Endothelial cell of umbilical vein (primary cell): ENCODE results near the gene CACNA1S.

ENCODE experiments used
- EZH2 ChIP-seq: IDR thresholded peaks from 2 replicates; pipeline ENCODE4 v1.6.1; 2012; ENCODE audit warnings: borderline replicate concordance, low read depth, mild to moderate bottlenecking, moderate library complexity, low read length, inconsistent platforms; ENCODE audit not compliant: severe bottlenecking
- POLR2A ChIP-seq: IDR thresholded peaks from 2 replicates; pipeline ENCODE4 v1.6.1; 2012; ENCODE audit warnings: low read depth, mild to moderate bottlenecking, control low read depth, low read length
- TF ChIP-seq, protein P1 (sequence below), 2 donors: IDR thresholded peaks; 1 replicate in 1 of 2; 2 replicates in 1 of 2; pipeline ENCODE4 v1.5.1; 2011; ENCODE audit warnings: low read length in 2 of 2, mild to moderate bottlenecking in 2 of 2, moderate library complexity in 2 of 2, control low read depth in 1 of 2, inconsistent platforms in 1 of 2, low read depth in 1 of 2; ENCODE audit not compliant: insufficient read depth in 1 of 2; ENCODE audit errors: extremely low read depth in 1 of 2

DNA sequence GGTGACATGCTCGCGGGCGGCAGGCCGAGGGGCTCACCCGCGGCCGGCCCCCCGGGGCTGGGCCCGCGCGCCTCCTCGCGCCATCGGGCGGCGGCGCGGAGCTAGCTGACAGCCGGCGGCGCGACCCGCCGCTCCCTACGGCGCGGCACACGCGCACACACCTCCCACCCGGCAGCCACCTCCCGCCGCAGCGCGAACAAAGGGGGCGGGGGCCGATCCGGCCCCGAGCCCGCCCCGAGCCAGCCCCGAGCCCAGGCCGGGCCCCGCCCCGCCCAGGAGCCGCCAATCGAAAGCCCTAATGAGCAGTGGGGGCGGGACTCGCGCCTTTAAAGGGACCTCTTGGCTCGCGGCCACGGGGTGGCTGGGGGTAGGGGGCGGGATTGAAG, 88.7 kb downstream of the CACNA1S start, which contains the start of gene KIF21B:
- no peak for TF ChIP-seq EZH2
- TF ChIP-seq, protein P1, sequence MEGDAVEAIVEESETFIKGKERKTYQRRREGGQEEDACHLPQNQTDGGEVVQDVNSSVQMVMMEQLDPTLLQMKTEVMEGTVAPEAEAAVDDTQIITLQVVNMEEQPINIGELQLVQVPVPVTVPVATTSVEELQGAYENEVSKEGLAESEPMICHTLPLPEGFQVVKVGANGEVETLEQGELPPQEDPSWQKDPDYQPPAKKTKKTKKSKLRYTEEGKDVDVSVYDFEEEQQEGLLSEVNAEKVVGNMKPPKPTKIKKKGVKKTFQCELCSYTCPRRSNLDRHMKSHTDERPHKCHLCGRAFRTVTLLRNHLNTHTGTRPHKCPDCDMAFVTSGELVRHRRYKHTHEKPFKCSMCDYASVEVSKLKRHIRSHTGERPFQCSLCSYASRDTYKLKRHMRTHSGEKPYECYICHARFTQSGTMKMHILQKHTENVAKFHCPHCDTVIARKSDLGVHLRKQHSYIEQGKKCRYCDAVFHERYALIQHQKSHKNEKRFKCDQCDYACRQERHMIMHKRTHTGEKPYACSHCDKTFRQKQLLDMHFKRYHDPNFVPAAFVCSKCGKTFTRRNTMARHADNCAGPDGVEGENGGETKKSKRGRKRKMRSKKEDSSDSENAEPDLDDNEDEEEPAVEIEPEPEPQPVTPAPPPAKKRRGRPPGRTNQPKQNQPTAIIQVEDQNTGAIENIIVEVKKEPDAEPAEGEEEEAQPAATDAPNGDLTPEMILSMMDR (IDR thresholded peaks at IDR 0.05; ENCODE audit: extremely low read depth in 1 of 2, insufficient read depth in 1 of 2, low read depth in 1 of 2, low read length in 2 of 2): no peak
- TF ChIP-seq POLR2A: no peak
